Neural cell (in vitro differentiated cells): Measurements from ENCODE around the gene LCE2B.

Experiments
- EP300 ChIP-seq: fragments of 450-650 bp; conservative IDR thresholded peaks from 2 replicates; pipeline ENCODE4 v1.6.1; 2014; ENCODE audit warnings: antibody characterized with exemption, mild to moderate bottlenecking, moderate library complexity; ENCODE audit not compliant: poor library complexity, severe bottlenecking
- EZH2 ChIP-seq: fragments of 200-600, 300-800 bp; shearing (Covaris generic), sonication (generic); IDR thresholded peaks from 2 replicates; pipeline ENCODE4 v1.6.1; 2014; ENCODE audit warnings: antibody characterized with exemption, low read length, borderline replicate concordance, mild to moderate bottlenecking; ENCODE audit not compliant: insufficient read depth, poor library complexity, severe bottlenecking
- POLR2AphosphoS5 ChIP-seq: IDR thresholded peaks from 2 replicates; pipeline ENCODE4 v1.6.1; 2012
- TF ChIP-seq, protein P1 (sequence below): fragments of 450-650 bp; IDR thresholded peaks from 2 replicates; pipeline ENCODE4 v1.5.1; 2014; ENCODE audit warnings: antibody characterized with exemption, mild to moderate bottlenecking, moderate library complexity; ENCODE audit not compliant: poor library complexity, severe bottlenecking
- TF ChIP-seq, protein P2 (sequence below): IDR thresholded peaks from 2 replicates; pipeline ENCODE4 v1.6.1; 2012; ENCODE audit warnings: borderline replicate concordance

DNA sequence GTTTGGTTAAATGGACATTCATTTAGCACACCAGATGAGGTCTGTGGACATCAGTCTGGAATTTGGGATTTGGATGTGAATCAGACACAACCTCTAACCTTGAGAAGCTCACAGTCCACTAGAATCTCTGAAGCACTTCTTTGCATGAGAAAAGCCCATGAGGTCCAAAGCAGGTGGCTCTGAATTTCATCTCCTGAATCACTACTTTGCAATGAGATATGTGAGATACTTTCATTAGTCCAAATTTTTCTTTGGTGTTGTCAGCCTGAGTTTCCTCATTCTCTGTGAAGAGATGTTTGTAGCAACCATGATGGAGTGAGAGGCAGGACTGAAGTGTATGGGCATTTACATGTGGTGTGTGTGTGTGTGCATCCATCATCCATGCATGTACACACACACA is 39.3 kb upstream of the LCE2B start:
- TF ChIP-seq EZH2: no peak
- TF ChIP-seq, protein P1, sequence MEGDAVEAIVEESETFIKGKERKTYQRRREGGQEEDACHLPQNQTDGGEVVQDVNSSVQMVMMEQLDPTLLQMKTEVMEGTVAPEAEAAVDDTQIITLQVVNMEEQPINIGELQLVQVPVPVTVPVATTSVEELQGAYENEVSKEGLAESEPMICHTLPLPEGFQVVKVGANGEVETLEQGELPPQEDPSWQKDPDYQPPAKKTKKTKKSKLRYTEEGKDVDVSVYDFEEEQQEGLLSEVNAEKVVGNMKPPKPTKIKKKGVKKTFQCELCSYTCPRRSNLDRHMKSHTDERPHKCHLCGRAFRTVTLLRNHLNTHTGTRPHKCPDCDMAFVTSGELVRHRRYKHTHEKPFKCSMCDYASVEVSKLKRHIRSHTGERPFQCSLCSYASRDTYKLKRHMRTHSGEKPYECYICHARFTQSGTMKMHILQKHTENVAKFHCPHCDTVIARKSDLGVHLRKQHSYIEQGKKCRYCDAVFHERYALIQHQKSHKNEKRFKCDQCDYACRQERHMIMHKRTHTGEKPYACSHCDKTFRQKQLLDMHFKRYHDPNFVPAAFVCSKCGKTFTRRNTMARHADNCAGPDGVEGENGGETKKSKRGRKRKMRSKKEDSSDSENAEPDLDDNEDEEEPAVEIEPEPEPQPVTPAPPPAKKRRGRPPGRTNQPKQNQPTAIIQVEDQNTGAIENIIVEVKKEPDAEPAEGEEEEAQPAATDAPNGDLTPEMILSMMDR: no peak
- TF ChIP-seq, protein P2, sequence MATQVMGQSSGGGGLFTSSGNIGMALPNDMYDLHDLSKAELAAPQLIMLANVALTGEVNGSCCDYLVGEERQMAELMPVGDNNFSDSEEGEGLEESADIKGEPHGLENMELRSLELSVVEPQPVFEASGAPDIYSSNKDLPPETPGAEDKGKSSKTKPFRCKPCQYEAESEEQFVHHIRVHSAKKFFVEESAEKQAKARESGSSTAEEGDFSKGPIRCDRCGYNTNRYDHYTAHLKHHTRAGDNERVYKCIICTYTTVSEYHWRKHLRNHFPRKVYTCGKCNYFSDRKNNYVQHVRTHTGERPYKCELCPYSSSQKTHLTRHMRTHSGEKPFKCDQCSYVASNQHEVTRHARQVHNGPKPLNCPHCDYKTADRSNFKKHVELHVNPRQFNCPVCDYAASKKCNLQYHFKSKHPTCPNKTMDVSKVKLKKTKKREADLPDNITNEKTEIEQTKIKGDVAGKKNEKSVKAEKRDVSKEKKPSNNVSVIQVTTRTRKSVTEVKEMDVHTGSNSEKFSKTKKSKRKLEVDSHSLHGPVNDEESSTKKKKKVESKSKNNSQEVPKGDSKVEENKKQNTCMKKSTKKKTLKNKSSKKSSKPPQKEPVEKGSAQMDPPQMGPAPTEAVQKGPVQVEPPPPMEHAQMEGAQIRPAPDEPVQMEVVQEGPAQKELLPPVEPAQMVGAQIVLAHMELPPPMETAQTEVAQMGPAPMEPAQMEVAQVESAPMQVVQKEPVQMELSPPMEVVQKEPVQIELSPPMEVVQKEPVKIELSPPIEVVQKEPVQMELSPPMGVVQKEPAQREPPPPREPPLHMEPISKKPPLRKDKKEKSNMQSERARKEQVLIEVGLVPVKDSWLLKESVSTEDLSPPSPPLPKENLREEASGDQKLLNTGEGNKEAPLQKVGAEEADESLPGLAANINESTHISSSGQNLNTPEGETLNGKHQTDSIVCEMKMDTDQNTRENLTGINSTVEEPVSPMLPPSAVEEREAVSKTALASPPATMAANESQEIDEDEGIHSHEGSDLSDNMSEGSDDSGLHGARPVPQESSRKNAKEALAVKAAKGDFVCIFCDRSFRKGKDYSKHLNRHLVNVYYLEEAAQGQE: no peak
- no peak for TF ChIP-seq POLR2AphosphoS5
- TF ChIP-seq EP300: no peak
